Stimulated activated naive CD8-positive, alpha-beta T cell treated with anti-CD3 and anti-CD28 coated beads, Interleukin-15, Interleukin-2, amounts not matched to agents 100 ng/mL and 50 ng/mL, for 24 hours (primary cell): Measurements from ENCODE around the gene SOCS3.

Source experiments
- H3K27ac Mint-ChIP-seq: one replicate; pipeline ENCODE4 v1.8.0; 2021; ENCODE audit warnings: mild to moderate bottlenecking, mixed read lengths
- H3K27me3 Mint-ChIP-seq: one replicate; pipeline ENCODE4 v1.8.0; 2021; ENCODE audit warnings: mixed read lengths
- H3K36me3 Mint-ChIP-seq: one replicate; pipeline ENCODE4 v1.8.0; 2021; ENCODE audit warnings: low read depth, mixed read lengths
- H3K4me1 Mint-ChIP-seq: one replicate; pipeline ENCODE4 v1.8.0; 2021; ENCODE audit warnings: low read depth, mixed read lengths
- H3K4me3 Mint-ChIP-seq: one replicate; pipeline ENCODE4 v1.8.0; 2021; ENCODE audit warnings: mild to moderate bottlenecking, mixed read lengths
- H3K9me3 Mint-ChIP-seq: one replicate; pipeline ENCODE4 v1.8.0; 2021; ENCODE audit warnings: mixed read lengths

Gene SOCS3

GRCh38 chr17:78365561-78366108 lies 5.8 kb upstream of the SOCS3 start:
- H3K4me3 Mint-ChIP-seq: no peak overlapping the region
- peaks cover 14% of the 10 kb centered on the region for H3K27me3 Mint-ChIP-seq
- H3K36me3 Mint-ChIP-seq: no peaks in the 10 kb centered on the region
- H3K4me1 Mint-ChIP-seq: peaks cover 17% of the 10 kb centered on the region
- no peaks in the 10 kb centered on the region for H3K9me3 Mint-ChIP-seq
- H3K27ac Mint-ChIP-seq: no peak overlapping the region

GRCh38 chr17:78364436-78365281 lies 4.8 kb upstream of the SOCS3 start:
- peaks cover 14% of the 10 kb centered on the region for H3K27me3 Mint-ChIP-seq
- peak overlapping the region; percentile 5 for H3K4me3 Mint-ChIP-seq
- no peaks in the 10 kb centered on the region for H3K9me3 Mint-ChIP-seq
- H3K4me1 Mint-ChIP-seq: peaks cover 17% of the 10 kb centered on the region
- H3K36me3 Mint-ChIP-seq: no peaks in the 10 kb centered on the region
- peak overlapping the region; percentile 65 for H3K27ac Mint-ChIP-seq

- Mint-ChIP-seq H3K27me3 (peaks cover 14% of the 10 kb centered on the region), H3K4me3 (no peak overlapping the region), H3K4me1 (peaks cover 21% of the 10 kb centered on the region), H3K9me3 (no peaks in the 10 kb centered on the region), H3K36me3 (peaks cover 12% of the 10 kb centered on the region), H3K27ac (no peak overlapping the region)
Measured at GRCh38 chr17:78362671-78363070, 2.8 kb upstream of the SOCS3 start.

GRCh38 chr17:78362232-78362631 lies 2.4 kb upstream of the SOCS3 start:
- Mint-ChIP-seq H3K27ac (no peak overlapping the region), H3K27me3 (peaks cover 14% of the 10 kb centered on the region), H3K4me1 (peaks cover 26% of the 10 kb centered on the region), H3K4me3 (no peak overlapping the region), H3K9me3 (no peaks in the 10 kb centered on the region), H3K36me3 (peaks cover 16% of the 10 kb centered on the region)

- Mint-ChIP-seq H3K4me1 (peaks cover 35% of the 10 kb centered on the region), H3K4me3 (no peak overlapping the region), H3K27ac (no peak overlapping the region), H3K36me3 (peaks cover 23% of the 10 kb centered on the region), H3K9me3 (no peaks in the 10 kb centered on the region), H3K27me3 (peaks cover 13% of the 10 kb centered on the region)
Measured at GRCh38 chr17:78361225-78361701, 1.4 kb upstream of the SOCS3 start.

- Mint-ChIP-seq H3K4me1 (peaks cover 42% of the 10 kb centered on the region), H3K4me3 (peak overlapping the region; percentile 74)
Measured at GRCh38 chr17:78360371-78361224, 721 bp upstream of the SOCS3 start.

GRCh38 chr17:78359321-78359996 lies 418 bp downstream of the SOCS3 start:
- H3K27ac Mint-ChIP-seq: peak overlapping the region; percentile 81
- peaks cover 11% of the 10 kb centered on the region for H3K27me3 Mint-ChIP-seq
- H3K36me3 Mint-ChIP-seq: peaks cover 23% of the 10 kb centered on the region
- peak overlapping the region; percentile 90 for H3K4me3 Mint-ChIP-seq
- no peaks in the 10 kb centered on the region for H3K9me3 Mint-ChIP-seq
- H3K4me1 Mint-ChIP-seq: peaks cover 44% of the 10 kb centered on the region

More at GRCh38 chr17:78360371-78361224, 721 bp upstream of the SOCS3 start:
- Mint-ChIP-seq H3K36me3 (peaks cover 23% of the 10 kb centered on the region), H3K27me3 (peaks cover 11% of the 10 kb centered on the region), H3K27ac (peak overlapping the region; percentile 86), H3K9me3 (no peaks in the 10 kb centered on the region)

GRCh38 chr17:78358538-78359320 lies 1.1 kb downstream of the SOCS3 start:
- Mint-ChIP-seq H3K27ac (peak overlapping the region; percentile 79), H3K9me3 (no peaks in the 10 kb centered on the region), H3K27me3 (peaks cover 10% of the 10 kb centered on the region), H3K4me3 (peak overlapping the region; percentile 90), H3K4me1 (peaks cover 47% of the 10 kb centered on the region), H3K36me3 (peaks cover 23% of the 10 kb centered on the region)

- H3K36me3 Mint-ChIP-seq: peaks cover 23% of the 10 kb centered on the region
- H3K27me3 Mint-ChIP-seq: peaks cover 6% of the 10 kb centered on the region
- H3K4me3 Mint-ChIP-seq: peak overlapping the region; percentile 90
- peaks cover 54% of the 10 kb centered on the region for H3K4me1 Mint-ChIP-seq
- H3K9me3 Mint-ChIP-seq: no peaks in the 10 kb centered on the region
- H3K27ac Mint-ChIP-seq: peak overlapping the region; percentile 79
Measured at GRCh38 chr17:78357672-78358537, 2.0 kb downstream of the SOCS3 start.

- Mint-ChIP-seq H3K36me3 (peaks cover 23% of the 10 kb centered on the region), H3K4me3 (peak overlapping the region; percentile 90), H3K4me1 (peaks cover 58% of the 10 kb centered on the region), H3K9me3 (no peaks in the 10 kb centered on the region), H3K27me3 (no peaks in the 10 kb centered on the region), H3K27ac (peak overlapping the region; percentile 93)
Measured at GRCh38 chr17:78357177-78357586, 2.7 kb downstream of the SOCS3 start.

GRCh38 chr17:78356101-78356713 lies 3.7 kb downstream of the SOCS3 start:
- peaks cover 23% of the 10 kb centered on the region for H3K36me3 Mint-ChIP-seq
- peaks cover 59% of the 10 kb centered on the region for H3K4me1 Mint-ChIP-seq
- H3K27ac Mint-ChIP-seq: peak overlapping the region; percentile 88
- H3K9me3 Mint-ChIP-seq: no peaks in the 10 kb centered on the region
- H3K4me3 Mint-ChIP-seq: peak overlapping the region; percentile 90
- no peaks in the 10 kb centered on the region for H3K27me3 Mint-ChIP-seq

- Mint-ChIP-seq H3K27me3 (no peaks in the 10 kb centered on the region), H3K36me3 (peaks cover 23% of the 10 kb centered on the region), H3K4me1 (peaks cover 59% of the 10 kb centered on the region), H3K4me3 (peak overlapping the region; percentile 90), H3K9me3 (no peaks in the 10 kb centered on the region), H3K27ac (peak overlapping the region; percentile 88)
Measured at GRCh38 chr17:78355701-78356100, 4.2 kb downstream of the SOCS3 start.
